Esophagus muscularis mucosa (tissue), 4 donors: ENCODE measurements around the gene LRMDA. TPM values are rescaled to one million over a fixed set of nuclear protein-coding genes. Genes with fewer than 3 reads are reported as not detected.

Experiments used
- DNase-seq: peaks from one replicate; pipeline ENCODE4 v3.0.0-alpha.2; 2017; ENCODE audit errors: extremely low spot score
- H3K27ac ChIP-seq, 4 donors: fragments of 200-600 bp; sonication (generic); replicated peaks in 1 of 4; 1 replicate in 3 of 4; 2 replicates in 1 of 4; pipeline ENCODE4 v1.5.1; 2016 to 2019; ENCODE audit warnings: mild to moderate bottlenecking in 1 of 4
- H3K27me3 ChIP-seq, 4 donors: fragments of 200-600 bp; sonication (generic); one replicate each; pipeline versions ENCODE4 v1.5.1 to v1.6.0; 2016 to 2019
- H3K36me3 ChIP-seq, 4 donors: fragments of 200-600 bp; sonication (generic); one replicate each; pipeline ENCODE4 v1.5.1; 2016 to 2019
- H3K4me1 ChIP-seq, 4 donors: fragments of 200-600 bp; sonication (generic); one replicate each; pipeline ENCODE4 v1.5.1; 2016 to 2019
- H3K4me3 ChIP-seq, 4 donors: fragments of 200-600 bp; sonication (generic); 1 replicate in 2 of 4; 2 replicates in 2 of 4; pipeline ENCODE4 v1.5.1; 2016 to 2019; ENCODE audit warnings: mild to moderate bottlenecking in 4 of 4, moderate library complexity in 1 of 4
- H3K9me3 ChIP-seq, 4 donors: fragments of 200-600 bp; sonication (generic); 1 replicate in 3 of 4; 2 replicates in 1 of 4; pipeline ENCODE4 v1.5.1; 2016 to 2019
- CTCF ChIP-seq, 3 experiments: fragments of 200-600 bp in 2 of 3; fragments of 450-650 bp in 1 of 3; sonication (generic) in 2 of 3; IDR thresholded peaks; one replicate each; pipeline ENCODE4 v1.5.1; 2017 to 2019; ENCODE audit warnings: antibody characterized with exemption in 3 of 3, mild to moderate bottlenecking in 2 of 3, moderate library complexity in 1 of 3
- EP300 ChIP-seq: sonication (generic); formaldehyde crosslinking; IDR thresholded peaks from one replicate; pipeline ENCODE4 v1.6.1; 2017; ENCODE audit warnings: antibody characterized with exemption
- POLR2A ChIP-seq: fragments of 450-650 bp; IDR thresholded peaks from one replicate; pipeline ENCODE4 v1.6.1; 2017; ENCODE audit warnings: antibody characterized with exemption, moderate library complexity, mild to moderate bottlenecking, low read depth
- POLR2AphosphoS5 ChIP-seq, 2 donors: sonication (generic); formaldehyde crosslinking; IDR thresholded peaks; one replicate each; pipeline ENCODE4 v1.6.1; 2017; ENCODE audit warnings: antibody characterized with exemption in 2 of 2
- WGBS: methylation state at CpG from one replicate; pipeline ENCODE4 v1.1.5; 2018; 5-methylcytosine and 5-hydroxymethylcytosine counted together
- intact Hi-C: fragments of 100-400 bp; cut with DNase I; formaldehyde crosslinking; loops from one replicate; pipeline ENCODE4 v1.15.1; 2023
- total RNA-seq, 4 donors: library from RNA; depleted of rRNA; stranded (reverse); fragments of >200 nt; gene quantifications; one replicate each; pipeline versions ENCODE4 v1.1.0 to v1.2.1, GENCODE V29; 2016

LRMDA gene
- total RNA-seq, 4 donors from 2014 or later, result 14.3 to 34.9 (median 26.5) TPM

GRCh38 chr10:75572478-75572877 is 141.1 kb downstream of the LRMDA start:
- no peak for TF ChIP-seq POLR2A
- no peak for TF ChIP-seq POLR2AphosphoS5 (IDR thresholded peaks at IDR 0.05)
- TF ChIP-seq CTCF (IDR thresholded peaks at IDR 0.05), result no peak
- TF ChIP-seq EP300, result no peak
- H3K27me3 ChIP-seq, result no peaks in the 10 kb centered on the region
- H3K9me3 ChIP-seq, result peaks cover 0 to 30% (median 22%) of the 10 kb centered on the region in 4 donors
- peaks cover 0 to 15% (median 8%) of the 10 kb centered on the region in 4 donors for H3K4me1 ChIP-seq
- H3K27ac ChIP-seq, result no peak overlapping the region
- intact Hi-C loops, result no loop called here
- DNase-seq, result no peak
- no peak overlapping the region for H3K4me3 ChIP-seq
- H3K36me3 ChIP-seq, result no peaks in the 10 kb centered on the region
- WGBS, result 95% methylated on average over 2 of the region's 2 CpGs

- H3K27me3 ChIP-seq, result no peaks in the 10 kb centered on the region
Measured at GRCh38 chr10:75575940-75576339, 144.5 kb downstream of the LRMDA start.

GRCh38 chr10:75582102-75582501 is 150.7 kb downstream of the LRMDA start:
- WGBS, result 100% methylated on average over 1 of the region's 1 CpG
- no peaks in the 10 kb centered on the region for H3K4me1 ChIP-seq
- TF ChIP-seq EP300, result no peak
- TF ChIP-seq CTCF (IDR thresholded peaks at IDR 0.05), result no peak
- no peak for TF ChIP-seq POLR2A
- TF ChIP-seq POLR2AphosphoS5 (IDR thresholded peaks at IDR 0.05), result no peak
- H3K9me3 ChIP-seq, result peaks cover 4 to 30% (median 17%) of the 10 kb centered on the region in 4 donors
- H3K36me3 ChIP-seq, result no peaks in the 10 kb centered on the region
- no peaks in the 10 kb centered on the region for H3K27me3 ChIP-seq
- no peak overlapping the region for H3K4me3 ChIP-seq
- no peak overlapping the region for H3K27ac ChIP-seq
- DNase-seq, result no peak
- intact Hi-C loops, result no loop called here

More at GRCh38 chr10:75575940-75576339, 144.5 kb downstream of the LRMDA start:
- Histone ChIP-seq H3K4me3 (no peak overlapping the region), H3K9me3 (peaks cover 0 to 33% (median 23%) of the 10 kb centered on the region in 4 donors), H3K36me3 (no peaks in the 10 kb centered on the region), H3K27ac (no peak overlapping the region), H3K4me1 (no peaks in the 10 kb centered on the region)
- TF ChIP-seq EP300 (no peak), CTCF (IDR thresholded peaks at IDR 0.05) (no peak), POLR2A (no peak), POLR2AphosphoS5 (IDR thresholded peaks at IDR 0.05) (no peak)
- 63% methylated on average over 3 of the region's 4 CpGs for WGBS
- intact Hi-C loops, result no loop called here
- no peak for DNase-seq

GRCh38 chr10:75585294-75585693 is 153.9 kb downstream of the LRMDA start:
- 100% methylated on average over 1 of the region's 1 CpG for WGBS
- Histone ChIP-seq H3K4me3 (no peak overlapping the region), H3K9me3 (peaks cover 4 to 23% (median 17%) of the 10 kb centered on the region in 4 donors), H3K27ac (no peak overlapping the region), H3K27me3 (no peaks in the 10 kb centered on the region), H3K4me1 (no peaks in the 10 kb centered on the region), H3K36me3 (no peaks in the 10 kb centered on the region)
- no peak for TF ChIP-seq POLR2AphosphoS5 (IDR thresholded peaks at IDR 0.05)
- TF ChIP-seq EP300, result no peak
- no peak for TF ChIP-seq CTCF (IDR thresholded peaks at IDR 0.05)
- no peak for TF ChIP-seq POLR2A
- intact Hi-C loops, result no loop called here
- no peak for DNase-seq

GRCh38 chr10:75586814-75587213 is 155.4 kb downstream of the LRMDA start:
- H3K4me3 ChIP-seq, result no peak overlapping the region
- 95% methylated on average over 1 of the region's 1 CpG for WGBS
- TF ChIP-seq POLR2A (no peak), CTCF (IDR thresholded peaks at IDR 0.05) (no peak), POLR2AphosphoS5 (IDR thresholded peaks at IDR 0.05) (no peak), EP300 (no peak)
- H3K27me3 ChIP-seq, result no peaks in the 10 kb centered on the region
- peaks cover 0 to 2% (median under 1%) of the 10 kb centered on the region in 4 donors for H3K4me1 ChIP-seq
- no peak for DNase-seq
- no peaks in the 10 kb centered on the region for H3K36me3 ChIP-seq
- no peak overlapping the region for H3K27ac ChIP-seq
- intact Hi-C loops, result no loop called here
- H3K9me3 ChIP-seq, result peaks cover 4 to 20% (median 14%) of the 10 kb centered on the region in 4 donors
